ENCODE measurements around the gene SLC30A2. TPM values are rescaled to one million over a fixed set of nuclear protein-coding genes. Genes with fewer than 3 reads are reported as not detected.

The SLC30A2 gene
- total RNA-seq, 1 experiment from 2014 or later = not detected

DNA sequence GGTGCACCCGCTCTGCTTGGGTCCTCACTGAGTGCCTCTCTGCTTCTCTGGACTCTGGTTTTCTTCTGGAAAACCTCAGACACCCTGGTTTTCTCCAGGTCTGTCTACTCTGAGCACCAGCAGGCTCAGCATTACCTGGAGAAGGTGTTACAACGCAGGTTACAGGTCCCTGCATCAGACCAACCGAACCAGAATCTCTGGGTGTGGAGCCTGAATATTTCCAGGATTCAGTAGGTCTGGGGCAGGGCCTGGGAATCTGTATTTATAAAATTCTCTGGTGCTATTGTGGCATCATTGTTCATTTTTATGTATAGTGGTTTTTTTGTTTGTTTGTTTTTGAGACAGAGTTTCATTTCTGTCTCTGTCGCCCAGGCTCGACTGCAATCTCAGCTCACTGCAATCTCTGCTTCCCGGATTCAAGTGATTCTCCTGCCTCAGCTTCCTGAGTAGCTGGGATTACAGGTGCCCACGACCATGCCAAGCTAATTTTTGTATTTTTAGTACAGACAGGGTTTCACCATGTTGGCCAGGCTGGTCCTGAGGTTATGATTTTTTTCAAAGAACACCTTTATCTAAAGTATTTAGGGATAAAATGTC is 1.5 kb upstream of the SLC30A2 start:
- Histone ChIP-seq H4K20me1 (ENCODE audit: insufficient read depth) (no peaks in the 10 kb centered on the region), H2AFZ (ENCODE audit: low read depth, low read length, poor library complexity, severe bottlenecking) (no peak overlapping the region), H3K4me3 (replicated peaks in 1 of 2; ENCODE audit: low read depth in 1 of 2, low read length in 2 of 2) (no peak overlapping the region), H3K27me3 (ENCODE audit: insufficient read depth, low read length) (no peaks in the 10 kb centered on the region), H3K79me2 (ENCODE audit: insufficient read depth, low read length) (no peaks in the 10 kb centered on the region), H3K36me3 (ENCODE audit: control insufficient read depth in 1 of 2, insufficient read depth in 2 of 2, low read length in 2 of 2) (no peaks in the 10 kb centered on the region), H3K4me2 (ENCODE audit: low read length) (no peak overlapping the region), H3K9me3 (ENCODE audit: control insufficient read depth in 1 of 2, insufficient read depth in 1 of 2, low read depth in 1 of 2, low read length in 2 of 2) (no peaks in the 10 kb centered on the region), H3K9ac (ENCODE audit: low read length) (no peak overlapping the region), H3K4me1 (ENCODE audit: control insufficient read depth in 1 of 2, insufficient read depth in 2 of 2, low read length in 2 of 2) (no peaks in the 10 kb centered on the region), H3K9me2 (ENCODE audit: insufficient read depth) (no peaks in the 10 kb centered on the region), H3K27ac (ENCODE audit: low read depth, low read length) (no peak overlapping the region)
- CTCF ChIA-PET = no interaction called here
- RAD21 ChIA-PET (ENCODE audit: low non-redundant PET in 1 of 2, low total read pairs in 2 of 2, uncharacterized antibody in 2 of 2, unreplicated experiment in 2 of 2) = no interaction called here
- TF ChIP-seq RAD21 (IDR thresholded peaks at IDR 0.05; ENCODE audit: low read depth) (no peak), ELF1 (IDR thresholded peaks at IDR 0.05; ENCODE audit: borderline replicate concordance, low read depth) (no peak), EZH2phosphoT487 (IDR thresholded peaks at IDR 0.05; ENCODE audit: borderline replicate concordance) (no peak), EZH2 (IDR thresholded peaks at IDR 0.05) (no peak)
- POLR2A ChIA-PET = no interaction called here
- no peak for ATAC-seq
- no TSS peak for BruUV-seq (replicated peaks)
- intact Hi-C loops (cut with micrococcal nuclease) = no loop called here
- DNase-seq (ENCODE audit: low read depth, low spot score) = no peak

DNA sequence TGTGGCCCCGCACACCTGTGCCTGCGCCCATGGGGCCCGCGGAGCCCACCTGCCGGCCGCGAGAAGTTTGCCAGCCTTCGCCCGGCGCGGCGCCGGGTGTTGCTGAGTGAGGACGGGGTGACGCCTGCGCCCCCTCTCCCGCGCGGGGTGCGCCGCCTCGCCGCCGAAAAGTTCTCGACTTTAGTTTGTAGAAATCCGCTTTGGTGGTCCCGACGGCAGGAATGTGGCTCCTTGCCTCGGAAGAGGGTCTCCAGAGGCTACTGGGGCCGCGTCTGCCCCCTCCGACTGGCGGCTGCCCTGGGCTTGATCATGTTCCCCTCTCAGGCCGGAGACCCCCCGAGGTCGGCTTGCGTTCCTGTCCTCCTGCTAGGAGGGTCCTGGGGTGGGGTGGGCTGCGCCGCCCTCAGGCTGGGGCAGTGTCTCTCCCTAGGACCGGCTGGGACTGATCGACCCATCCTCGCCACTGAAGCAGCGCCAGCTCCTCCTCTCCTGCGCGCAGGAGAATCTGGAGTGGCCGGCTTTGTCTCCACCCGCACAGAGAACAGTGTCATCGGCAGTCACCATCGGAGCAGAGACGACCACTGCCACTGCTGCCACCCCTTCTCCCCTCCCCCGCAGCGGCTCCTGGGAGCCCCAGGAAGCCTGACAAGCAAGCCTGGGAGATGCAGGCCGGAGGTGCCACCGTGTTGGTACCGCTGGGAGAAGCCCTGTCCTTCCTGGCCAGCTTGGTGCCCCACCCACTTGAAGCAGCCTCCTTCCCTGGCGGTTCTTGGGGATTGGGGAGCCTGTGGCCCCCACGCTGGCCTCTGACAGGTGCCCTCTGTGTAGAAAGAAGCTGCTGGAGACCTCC is 553 bp upstream of the SLC30A2 start:
- Histone ChIP-seq H2AFZ (ENCODE audit: low read depth, low read length, poor library complexity, severe bottlenecking) (no peak overlapping the region), H3K9me3 (ENCODE audit: control insufficient read depth in 1 of 2, insufficient read depth in 1 of 2, low read depth in 1 of 2, low read length in 2 of 2) (no peaks in the 10 kb centered on the region), H3K4me1 (ENCODE audit: control insufficient read depth in 1 of 2, insufficient read depth in 2 of 2, low read length in 2 of 2) (no peaks in the 10 kb centered on the region), H3K4me3 (replicated peaks in 1 of 2; ENCODE audit: low read depth in 1 of 2, low read length in 2 of 2) (no peak overlapping the region), H3K9me2 (ENCODE audit: insufficient read depth) (no peaks in the 10 kb centered on the region), H3K27me3 (ENCODE audit: insufficient read depth, low read length) (no peaks in the 10 kb centered on the region), H3K27ac (ENCODE audit: low read depth, low read length) (no peak overlapping the region), H3K79me2 (ENCODE audit: insufficient read depth, low read length) (no peaks in the 10 kb centered on the region), H3K4me2 (ENCODE audit: low read length) (no peak overlapping the region), H4K20me1 (ENCODE audit: insufficient read depth) (no peaks in the 10 kb centered on the region), H3K9ac (ENCODE audit: low read length) (no peak overlapping the region), H3K36me3 (ENCODE audit: control insufficient read depth in 1 of 2, insufficient read depth in 2 of 2, low read length in 2 of 2) (no peaks in the 10 kb centered on the region)
- ATAC-seq (no peak), DNase-seq (ENCODE audit: low read depth, low spot score) (no peak)
- BruUV-seq (replicated peaks) = no TSS peak
- ChIA-PET POLR2A (no interaction called here), CTCF (interaction anchor here (2.5 kb wide), 1 partner anchor 10 kb away, joined by 7 read pairs; no protein-coding TSS in a partner anchor), RAD21 (ENCODE audit: low non-redundant PET in 1 of 2, low total read pairs in 2 of 2, uncharacterized antibody in 2 of 2, unreplicated experiment in 2 of 2) (no interaction called here)
- intact Hi-C loops (cut with micrococcal nuclease) = no loop called here
- TF ChIP-seq YY1 (IDR thresholded peaks at IDR 0.05; ENCODE audit: extremely low read depth, insufficient replicate concordance, low read depth, low read length) = no peak
- TF ChIP-seq EGR1 (IDR thresholded peaks at IDR 0.05; ENCODE audit: low read depth) = no peak
- no peak for TF ChIP-seq SIN3A (IDR thresholded peaks at IDR 0.05; ENCODE audit: low read depth)
- no peak for TF ChIP-seq CBX3 (IDR thresholded peaks at IDR 0.05; ENCODE audit: low read depth)
- TF ChIP-seq SRF (IDR thresholded peaks at IDR 0.05; ENCODE audit: low read depth) = no peak
- TF ChIP-seq JUND (IDR thresholded peaks at IDR 0.05) = no peak
